WTC11 (cell line): ENCODE measurements around the gene TBX2. TPM values are rescaled to one million over a fixed set of nuclear protein-coding genes. Genes with fewer than 3 reads are reported as not detected.
A peak's percentile ranks its signal among the peaks of the same experiment; 100 is the strongest.

Experiments used
- AFF4 ChIP-seq: sonication (generic); formaldehyde crosslinking; IDR thresholded peaks from 2 replicates; pipeline ENCODE4 v1.8.1; 2023; ENCODE audit warnings: mild to moderate bottlenecking, missing genetic modification reagents, borderline replicate concordance
- ATF1 ChIP-seq: sonication (generic); formaldehyde crosslinking; IDR thresholded peaks from 2 replicates; pipeline ENCODE4 v1.8.1; 2023; ENCODE audit warnings: mild to moderate bottlenecking, moderate library complexity, missing genetic modification reagents
- ATF6 ChIP-seq: sonication (generic); formaldehyde crosslinking; IDR thresholded peaks from 2 replicates; pipeline ENCODE4 v1.8.1; 2023; ENCODE audit warnings: mild to moderate bottlenecking, missing genetic modification reagents
- CDX4 ChIP-seq: fragments of 250-450 bp; sonication (Bioruptor Pico); IDR thresholded peaks from 2 replicates; pipeline ENCODE4 v1.9.0; 2021; ENCODE audit warnings: moderate library complexity, mild to moderate bottlenecking, inconsistent platforms, borderline replicate concordance
- FOXP1 ChIP-seq: sonication (generic); formaldehyde crosslinking; IDR thresholded peaks from 2 replicates; pipeline ENCODE4 v1.8.0; 2022; ENCODE audit warnings: missing genetic modification reagents, mild to moderate bottlenecking, moderate library complexity, borderline replicate concordance
- GTF2I ChIP-seq: fragments of 250-450 bp; sonication (Bioruptor Pico); conservative IDR thresholded peaks from 2 replicates; pipeline ENCODE4 v1.4.0; 2021; ENCODE audit warnings: mild to moderate bottlenecking
- HMGXB4 ChIP-seq: sonication (generic); formaldehyde crosslinking; IDR thresholded peaks from 2 replicates; pipeline ENCODE4 v1.8.1; 2023; ENCODE audit warnings: mild to moderate bottlenecking, moderate library complexity, missing genetic modification reagents
- MAX ChIP-seq: sonication (generic); formaldehyde crosslinking; IDR thresholded peaks from 2 replicates; pipeline ENCODE4 v1.8.0; 2022; ENCODE audit warnings: mild to moderate bottlenecking, missing genetic modification reagents
- MXD4 ChIP-seq: fragments of 250-450 bp; sonication (Bioruptor Pico); IDR thresholded peaks from 2 replicates; pipeline ENCODE4 v1.8.0; 2021; ENCODE audit warnings: mild to moderate bottlenecking, moderate library complexity, borderline replicate concordance
- NFE2L1 ChIP-seq: sonication (generic); formaldehyde crosslinking; IDR thresholded peaks from 2 replicates; pipeline ENCODE4 v1.8.1; 2023; ENCODE audit warnings: missing genetic modification reagents
- SMAD4 ChIP-seq: sonication (generic); formaldehyde crosslinking; IDR thresholded peaks from 2 replicates; pipeline ENCODE4 v1.8.0; 2022; ENCODE audit warnings: mild to moderate bottlenecking, missing genetic modification reagents
- SOX15 ChIP-seq: fragments of 250-450 bp; sonication (Bioruptor Pico); IDR thresholded peaks from 2 replicates; pipeline ENCODE4 v1.9.0; 2021; ENCODE audit warnings: mild to moderate bottlenecking
- TEAD1 ChIP-seq: sonication (generic); formaldehyde crosslinking; IDR thresholded peaks from 2 replicates; pipeline ENCODE4 v1.8.0; 2022; ENCODE audit warnings: mild to moderate bottlenecking, missing genetic modification reagents
- TP53 ChIP-seq: sonication (generic); formaldehyde crosslinking; IDR thresholded peaks from 2 replicates; pipeline ENCODE4 v1.8.1; 2023; ENCODE audit warnings: mild to moderate bottlenecking, missing genetic modification reagents
- USF1 ChIP-seq: sonication (generic); formaldehyde crosslinking; IDR thresholded peaks from 2 replicates; pipeline ENCODE4 v1.8.0; 2022; ENCODE audit warnings: mild to moderate bottlenecking, missing genetic modification reagents
- ZMAT4 ChIP-seq: fragments of 250-450 bp; sonication (Bioruptor Pico); IDR thresholded peaks from 2 replicates; pipeline ENCODE4 v1.9.0; 2021; ENCODE audit warnings: mild to moderate bottlenecking
- ZNF138 ChIP-seq: sonication (generic); formaldehyde crosslinking; conservative IDR thresholded peaks from 2 replicates; pipeline ENCODE4 v1.8.1; 2022; ENCODE audit warnings: mild to moderate bottlenecking, moderate library complexity, missing genetic modification reagents
- total RNA-seq: library from RNA; stranded (reverse); gene quantifications from 3 replicates; pipeline ENCODE4 v1.2.3, GENCODE V29; 2021

Gene TBX2
- total RNA-seq, 1 experiment from 2014 or later = 0.09 TPM

- TF ChIP-seq TEAD1 (CRISPR knock-in tag) (no peak), ZMAT4 (CRISPR knock-in tag) (no peak), SMAD4 (no peak), FOXP1 (CRISPR knock-in tag) (no peak), USF1 (CRISPR knock-in tag) (no peak), NFE2L1 (CRISPR knock-in tag) (no peak), ZNF138 (CRISPR knock-in tag) (no peak), CDX4 (no peak), TP53 (CRISPR knock-in tag) (no peak), MXD4 (no peak), AFF4 (CRISPR knock-in tag) (0 out of 2 replicates have a peak, but pooled peaks have one; percentile 35), HMGXB4 (peak; percentile 97), MAX (CRISPR knock-in tag) (no peak; the same call in 1 of the 2 replicates), ATF6 (CRISPR knock-in tag) (no peak), GTF2I (CRISPR knock-in tag) (no peak), SOX15 (CRISPR knock-in tag) (no peak), ATF1 (CRISPR knock-in tag) (0 out of 2 replicates have a peak, but pooled peaks have one; percentile 28)
Measured at GRCh38 chr17:61412143-61412859, 12.7 kb downstream of the TBX2 start (continued).
